GM18951 (cell line): ENCODE results near the gene IP6K3.

Experiments used
- POLR2A ChIP-seq: IDR thresholded peaks from 4 replicates; pipeline ENCODE4 v1.6.1; 2011; ENCODE audit warnings: mild to moderate bottlenecking; ENCODE audit not compliant: insufficient read length, insufficient read depth; ENCODE audit errors: extremely low read depth
- in situ Hi-C: fragments of 300-500 bp; cut with MboI; formaldehyde crosslinking; loops from one replicate; pipeline ENCODE4 v1.12.0; 2022; ENCODE audit warnings: low sequenced_read_pairs, mixed read lengths, inconsistent platforms; ENCODE audit not compliant: unreplicated experiment

Gene IP6K3

GRCh38 chr6:33761922-33762629 is 15.4 kb upstream of the IP6K3 start:
- TF ChIP-seq POLR2A, result no peak
- in situ Hi-C loops, result loop anchor here (10.0 kb wide), 1 partner anchor 393 kb away; no protein-coding TSS in a partner anchor

- TF ChIP-seq POLR2A, result no peak
- in situ Hi-C loops, result loop anchor here (10.0 kb wide), 1 partner anchor 393 kb away; no protein-coding TSS in a partner anchor
These were observed 14.8 kb upstream of the IP6K3 start for GRCh38 chr6:33761581-33761921.

- TF ChIP-seq POLR2A, result no peak
- in situ Hi-C loops, result loop anchor here (10.0 kb wide), 1 partner anchor 395 kb away; no protein-coding TSS in a partner anchor
These were observed 13.4 kb upstream of the IP6K3 start for GRCh38 chr6:33759887-33760629.

GRCh38 chr6:33758815-33759216 is 12.1 kb upstream of the IP6K3 start:
- TF ChIP-seq POLR2A, result no peak
- in situ Hi-C loops, result no loop called here

GRCh38 chr6:33757906-33758305 is 11.2 kb upstream of the IP6K3 start:
- TF ChIP-seq POLR2A, result no peak
- in situ Hi-C loops, result no loop called here

GRCh38 chr6:33757113-33757512 is 10.4 kb upstream of the IP6K3 start:
- no peak for TF ChIP-seq POLR2A
- in situ Hi-C loops, result no loop called here

GRCh38 chr6:33756211-33756954 is 9.7 kb upstream of the IP6K3 start:
- TF ChIP-seq POLR2A, result no peak
- in situ Hi-C loops, result no loop called here

GRCh38 chr6:33755070-33755869 is 8.6 kb upstream of the IP6K3 start:
- in situ Hi-C loops, result no loop called here
- TF ChIP-seq POLR2A, result no peak

GRCh38 chr6:33754222-33754621 is 7.5 kb upstream of the IP6K3 start:
- no peak for TF ChIP-seq POLR2A
- in situ Hi-C loops, result no loop called here

- no peak for TF ChIP-seq POLR2A
- in situ Hi-C loops, result no loop called here
These were observed 5.9 kb upstream of the IP6K3 start for GRCh38 chr6:33752646-33753015.

- in situ Hi-C loops, result no loop called here
- TF ChIP-seq POLR2A, result no peak
These were observed 5.3 kb upstream of the IP6K3 start for GRCh38 chr6:33751771-33752645.
